Measurements from ENCODE around the gene AGPAT2. TPM values are rescaled to one million over a fixed set of nuclear protein-coding genes. Genes with fewer than 3 reads are reported as not detected.

The AGPAT2 gene
- total and polyA plus RNA-seq, 2 of the 4 experiments (the other 2 are of a cell fraction): 16.1 to 39.5 TPM

GRCh38 chr9:136654820-136655535 is 32.3 kb downstream of the AGPAT2 start:
- intact Hi-C loops (cut with micrococcal nuclease): no loop called here
- Histone ChIP-seq H3K36me3 (ENCODE audit: control insufficient read depth, insufficient read depth, low read length) (no peaks in the 10 kb centered on the region), H3K4me1 (ENCODE audit: control insufficient read depth, insufficient read depth, low read length) (no peaks in the 10 kb centered on the region), H3K27me3 (ENCODE audit: control insufficient read depth, insufficient read depth, low read length) (peaks cover 26% of the 10 kb centered on the region), H3K9ac (ENCODE audit: low read depth, low read length) (no peak overlapping the region), H3K4ac (ENCODE audit: low read depth, low read length) (no peak overlapping the region), H3K4me2 (ENCODE audit: low read depth, low read length) (no peak overlapping the region), H4K91ac (ENCODE audit: insufficient read depth, low read depth, low read length) (no peak overlapping the region), H2BK5ac (ENCODE audit: low read depth, low read length, poor library complexity, severe bottlenecking) (no peak overlapping the region), H4K20me1 (ENCODE audit: insufficient read depth, low read length) (no peaks in the 10 kb centered on the region), H3K9me1 (ENCODE audit: insufficient read depth, low read length) (no peaks in the 10 kb centered on the region), H2AK9ac (replicated peaks; ENCODE audit: low read depth, low read length, poor library complexity) (no peak overlapping the region), H3K18ac (ENCODE audit: low read depth, low read length) (no peak overlapping the region), H4K8ac (ENCODE audit: low read depth in 2 of 2, low read length in 2 of 2) (peak overlapping the region; percentile 71 to 94; a peak in 3 of 4 replicates), H3K4me3 (ENCODE audit: insufficient read depth, low read depth, low read length) (no peak overlapping the region), H3K56ac (ENCODE audit: extremely low read depth, insufficient read depth, low read length) (no peak overlapping the region), H3K27ac (ENCODE audit: insufficient read depth, low read length) (no peak overlapping the region), H2BK120ac (ENCODE audit: low read depth, low read length) (no peak overlapping the region), H3K9me3 (ENCODE audit: control insufficient read depth, insufficient read depth, low read length) (no peaks in the 10 kb centered on the region), H4K5ac (ENCODE audit: low read depth, low read length) (no peak overlapping the region), H2BK15ac (ENCODE audit: low read depth, low read length) (no peak overlapping the region), H3K14ac (replicated peaks; ENCODE audit: low read depth, low read length) (no peak overlapping the region), H2AK5ac (ENCODE audit: low read depth, low read length) (no peak overlapping the region), H2BK20ac (ENCODE audit: low read depth, low read length) (no peak overlapping the region), H3K79me1 (ENCODE audit: low read depth in 1 of 2, low read length in 2 of 2) (no peaks in the 10 kb centered on the region), H2AFZ (replicated peaks; ENCODE audit: low read length, poor library complexity) (peak overlapping the region; percentile 94), H3K23ac (ENCODE audit: low read depth, low read length) (no peak overlapping the region)
- no TSS peak for BruUV-seq (replicated peaks)
- dilution Hi-C loops (cut with HindIII; ENCODE audit: low sequenced_read_pairs, unreplicated experiment): no loop called here
- in situ Hi-C loops (cut with MboI; ENCODE audit: low sequenced_read_pairs): no loop called here
- ChIA-PET POLR2A (ENCODE audit: unreplicated experiment) (no interaction called here), CTCF (no interaction called here)
- TF ChIP-seq FOS (IDR thresholded peaks at IDR 0.05; ENCODE audit: low read depth, low read length): no peak
- no peak for TF ChIP-seq BHLHE40 (IDR thresholded peaks at IDR 0.05; ENCODE audit: low read depth, low read length)
- no peak for TF ChIP-seq CTCF (conservative IDR thresholded peaks at IDR 0.05; ENCODE audit: low read depth, low read length)
- TF ChIP-seq RFX5 (IDR thresholded peaks at IDR 0.05; ENCODE audit: low read depth, low read length): no peak
- TF ChIP-seq CHD1 (IDR thresholded peaks at IDR 0.05; ENCODE audit: low read depth, low read length): no peak
- TF ChIP-seq RCOR1 (IDR thresholded peaks at IDR 0.05; ENCODE audit: insufficient replicate concordance, low read length): no peak
- TF ChIP-seq RAD21 (IDR thresholded peaks at IDR 0.05; ENCODE audit: low read length): no peak
- TF ChIP-seq NFE2L2 (IDR thresholded peaks at IDR 0.05; ENCODE audit: low read depth, low read length): no peak
- TF ChIP-seq USF2 (IDR thresholded peaks at IDR 0.05; ENCODE audit: low read depth, low read length): no peak
- TF ChIP-seq POLR2A (IDR thresholded peaks at IDR 0.05; ENCODE audit: low read depth, low read length): no peak
- TF ChIP-seq MAZ (IDR thresholded peaks at IDR 0.05; ENCODE audit: borderline replicate concordance, low read depth, low read length): no peak
- no peak for TF ChIP-seq ELK1 (IDR thresholded peaks at IDR 0.05; ENCODE audit: borderline replicate concordance, low read depth, low read length)
- TF ChIP-seq MAFK (IDR thresholded peaks at IDR 0.05; ENCODE audit: low read depth, low read length): no peak
- no peak for TF ChIP-seq SMC3 (IDR thresholded peaks at IDR 0.05; ENCODE audit: low read depth, low read length)
- TF ChIP-seq MXI1 (IDR thresholded peaks at IDR 0.05; ENCODE audit: borderline replicate concordance, low read depth, low read length): no peak
- no peak for TF ChIP-seq CEBPB (IDR thresholded peaks at IDR 0.05; ENCODE audit: low read depth, low read length)
- ATAC-seq (ENCODE audit: low read depth) (no peak), DNase-seq (no peak)
- WGBS, 2 experiments (ENCODE audit: extremely low coverage in 2 of 2, insufficient read length in 1 of 2): 77% methylated on average over 9 of the region's 15 CpGs; no CpG with 5 or more reads in 1 of the 2 experiments

Data from IMR-90 (cell line).